ENCODE results near the gene TRA2B.

GRCh38 chr3:185959609-185960521 is 22.1 kb upstream of the TRA2B start:
- TF ChIP-seq CTCF (IDR thresholded peaks at IDR 0.05) (no peak), POLR2A (IDR thresholded peaks at IDR 0.05) (no peak), EP300 (IDR thresholded peaks at IDR 0.05) (peak in 1 of 2 donors; percentile 12)
